CD4-positive, alpha-beta T cell (primary cell): Measurements from ENCODE around the gene FUBP1. TPM values are rescaled to one million over a fixed set of nuclear protein-coding genes. Genes with fewer than 3 reads are reported as not detected.
A peak's percentile ranks its signal among the peaks of the same experiment; 100 is the strongest.

ENCODE experiments used
- ATAC-seq: fragments of 200-7000 bp; cut with Tn5 transposase; one replicate; pipeline ENCODE4 v1.10.0; 2022; ENCODE audit warnings: mild to moderate bottlenecking; ENCODE audit not compliant: poor library complexity
- CTCF ChIA-PET: fragments of 350-600 bp; sonication (Branson Sonifier 250); formaldehyde crosslinking; loops from one replicate; lab custom pipeline; 2021; ENCODE audit warnings: antibody characterized with exemption, inconsistent platforms; lab: Charles Lee
- POLR2A ChIA-PET: fragments of 350-600 bp; sonication (Branson Sonifier 250); formaldehyde crosslinking; loops from one replicate; lab custom pipeline; 2021; ENCODE audit warnings: antibody characterized with exemption, inconsistent platforms; lab: Charles Lee
- DNase-seq, 14 experiments: peaks; one replicate each; pipeline ENCODE4 v3.0.0-alpha.2; 2013 to 2020; ENCODE audit warnings: mixed read lengths in 2 of 14
- H3K27ac ChIP-seq, 2 donors: one replicate each; pipeline versions ENCODE4 v1.5.1 to v1.7.0; 2013; ENCODE audit warnings: low read length in 2 of 2, low read depth in 1 of 2, mild to moderate bottlenecking in 1 of 2
- H3K27me3 ChIP-seq, 2 experiments: 1 replicate in 1 of 2; 2 replicates in 1 of 2; pipeline versions ENCODE4 v1.6.1 to v1.7.0; 2013; ENCODE audit warnings: low read length in 2 of 2, control low read depth in 1 of 2, mild to moderate bottlenecking in 1 of 2, moderate library complexity in 1 of 2; ENCODE audit not compliant: insufficient read depth in 2 of 2, control insufficient read depth in 1 of 2
- H3K36me3 ChIP-seq: one replicate; pipeline ENCODE4 v1.6.1; 2013; ENCODE audit warnings: low read length, control low read depth; ENCODE audit not compliant: insufficient read depth
- H3K4me1 ChIP-seq: one replicate; pipeline ENCODE4 v1.6.1; 2013; ENCODE audit warnings: low read length, control low read depth; ENCODE audit not compliant: insufficient read depth
- H3K4me3 ChIP-seq: one replicate; pipeline ENCODE4 v1.5.1; 2013; ENCODE audit warnings: mild to moderate bottlenecking, low read length, moderate library complexity
- H3K9me3 ChIP-seq, 2 experiments: 1 replicate in 1 of 2; 2 replicates in 1 of 2; pipeline versions ENCODE4 v1.6.1 to v1.7.0; 2013; ENCODE audit warnings: low read length in 2 of 2, mild to moderate bottlenecking in 2 of 2, control low read depth in 1 of 2, moderate library complexity in 1 of 2; ENCODE audit not compliant: control insufficient read depth in 1 of 2, insufficient read depth in 1 of 2
- H3K27ac Mint-ChIP-seq: one replicate; pipeline ENCODE4 v1.8.0; 2020; ENCODE audit warnings: mixed read lengths
- H3K27me3 Mint-ChIP-seq: one replicate; pipeline ENCODE4 v1.8.0; 2021; ENCODE audit warnings: mixed read lengths
- H3K36me3 Mint-ChIP-seq: one replicate; pipeline ENCODE4 v1.8.0; 2021; ENCODE audit warnings: low read depth, mixed read lengths
- H3K4me1 Mint-ChIP-seq: one replicate; pipeline ENCODE4 v1.8.0; 2021; ENCODE audit warnings: low read depth, mixed read lengths
- H3K4me3 Mint-ChIP-seq: one replicate; pipeline ENCODE4 v1.8.0; 2020; ENCODE audit warnings: mild to moderate bottlenecking, mixed read lengths
- H3K9me3 Mint-ChIP-seq: one replicate; pipeline ENCODE4 v1.8.0; 2020; ENCODE audit warnings: mixed read lengths
- intact Hi-C, 2 experiments: fragments of 100-400 bp; cut with DNase I in 1 of 2; cut with micrococcal nuclease in 1 of 2; formaldehyde crosslinking; loops; one replicate each; pipeline versions ENCODE4 v1.15.1 to v1.9.0; 2023 to 2025; cut with DNase I, micrococcal nuclease
- total RNA-seq, 174 experiments: library from RNA in 2 of 174; stranded (reverse) in 2 of 174; gene quantifications; one replicate each; pipeline ENCODE4 v1.2.3 and lab custom pipeline; 2021 to 2026
- TF ChIP-seq, protein P1 (sequence below): fragments of 200-600 bp; IDR thresholded peaks from one replicate; pipeline ENCODE4 v1.8.0; 2022; ENCODE audit warnings: antibody characterized with exemption, mild to moderate bottlenecking

FUBP1 gene
- total RNA-seq, 2 experiments from 2014 or later = 196 to 202 TPM

- H3K27me3 ChIP-seq = no peaks in the 10 kb centered on the region
- no peaks in the 10 kb centered on the region for H3K9me3 ChIP-seq
- CTCF ChIA-PET = no interaction called here
- ATAC-seq (no peak), DNase-seq (no peak)
- Mint-ChIP-seq H3K27ac (no peak overlapping the region), H3K4me3 (no peak overlapping the region), H3K36me3 (peaks cover 17% of the 10 kb centered on the region), H3K9me3 (no peaks in the 10 kb centered on the region), H3K27me3 (no peaks in the 10 kb centered on the region), H3K4me1 (peaks cover 48% of the 10 kb centered on the region)
- H3K36me3 ChIP-seq = peaks cover 8% of the 10 kb centered on the region
- POLR2A ChIA-PET = interaction anchor here (1.3 kb wide), 1 partner anchor 31 kb away, joined by 8 read pairs; the partner anchor contains the start of gene FUBP1
- intact Hi-C loops = loop anchor here in 1 of 2 experiments (5.0 to 10.0 kb wide), 4 partner anchors 42 to 1934 kb away; partner anchors contain the start of genes IFI44 and ST6GALNAC3
- TF ChIP-seq, protein P1, sequence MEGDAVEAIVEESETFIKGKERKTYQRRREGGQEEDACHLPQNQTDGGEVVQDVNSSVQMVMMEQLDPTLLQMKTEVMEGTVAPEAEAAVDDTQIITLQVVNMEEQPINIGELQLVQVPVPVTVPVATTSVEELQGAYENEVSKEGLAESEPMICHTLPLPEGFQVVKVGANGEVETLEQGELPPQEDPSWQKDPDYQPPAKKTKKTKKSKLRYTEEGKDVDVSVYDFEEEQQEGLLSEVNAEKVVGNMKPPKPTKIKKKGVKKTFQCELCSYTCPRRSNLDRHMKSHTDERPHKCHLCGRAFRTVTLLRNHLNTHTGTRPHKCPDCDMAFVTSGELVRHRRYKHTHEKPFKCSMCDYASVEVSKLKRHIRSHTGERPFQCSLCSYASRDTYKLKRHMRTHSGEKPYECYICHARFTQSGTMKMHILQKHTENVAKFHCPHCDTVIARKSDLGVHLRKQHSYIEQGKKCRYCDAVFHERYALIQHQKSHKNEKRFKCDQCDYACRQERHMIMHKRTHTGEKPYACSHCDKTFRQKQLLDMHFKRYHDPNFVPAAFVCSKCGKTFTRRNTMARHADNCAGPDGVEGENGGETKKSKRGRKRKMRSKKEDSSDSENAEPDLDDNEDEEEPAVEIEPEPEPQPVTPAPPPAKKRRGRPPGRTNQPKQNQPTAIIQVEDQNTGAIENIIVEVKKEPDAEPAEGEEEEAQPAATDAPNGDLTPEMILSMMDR = no peak
- H3K4me3 ChIP-seq = no peak overlapping the region
- H3K4me1 ChIP-seq = peaks cover 4% of the 10 kb centered on the region
- no peak overlapping the region for H3K27ac ChIP-seq
Observed at GRCh38 chr1:78009276-78009675, 30.4 kb upstream of the FUBP1 start.

GRCh38 chr1:78007677-78008341, 28.9 kb upstream of the FUBP1 start:
- CTCF ChIA-PET = no interaction called here
- TF ChIP-seq, protein P1 = no peak
- POLR2A ChIA-PET = interaction anchor here (9.3 kb wide), 1 partner anchor 29 kb away, joined by 419 read pairs; the partner anchor contains the start of gene FUBP1

GRCh38 chr1:78006521-78006920, 27.6 kb upstream of the FUBP1 start:
- no peaks in the 10 kb centered on the region for H3K27me3 ChIP-seq
- POLR2A ChIA-PET = interaction anchor here (1.1 to 9.3 kb wide), 3 partner anchors 12 to 38 kb away, joined by 3 to 419 read pairs (median 33); partner anchors contain the start of genes FUBP1 and GIPC2
- CTCF ChIA-PET = interaction anchor here (0.9 to 1.1 kb wide), 2 partner anchors 11 to 31 kb away, joined by 3 read pairs; no protein-coding TSS in a partner anchor
- Mint-ChIP-seq H3K4me1 (peaks cover 61% of the 10 kb centered on the region), H3K4me3 (peak overlapping the region; percentile 12), H3K27ac (peak overlapping the region; percentile 98), H3K36me3 (peaks cover 8% of the 10 kb centered on the region), H3K27me3 (no peaks in the 10 kb centered on the region), H3K9me3 (no peaks in the 10 kb centered on the region)
- DNase-seq (no peak), ATAC-seq (no peak)
- H3K9me3 ChIP-seq = no peaks in the 10 kb centered on the region
- TF ChIP-seq, protein P1 = no peak
- H3K4me3 ChIP-seq = no peak overlapping the region
- intact Hi-C loops = loop anchor here in 1 of 2 experiments (5.0 to 10.0 kb wide), 4 partner anchors 39 to 1932 kb away; partner anchors contain the start of genes IFI44 and ST6GALNAC3
- H3K27ac ChIP-seq = no peak overlapping the region
- no peaks in the 10 kb centered on the region for H3K36me3 ChIP-seq
- peaks cover 4% of the 10 kb centered on the region for H3K4me1 ChIP-seq

More at GRCh38 chr1:78007677-78008341, 28.9 kb upstream of the FUBP1 start:
- intact Hi-C loops = loop anchor here in 1 of 2 experiments (5.0 to 10.0 kb wide), 4 partner anchors 41 to 1933 kb away; partner anchors contain the start of genes IFI44 and ST6GALNAC3
- no peak overlapping the region for H3K27ac Mint-ChIP-seq
- peaks cover 4% of the 10 kb centered on the region for H3K4me1 ChIP-seq
- no peaks in the 10 kb centered on the region for H3K36me3 ChIP-seq
- H3K4me3 Mint-ChIP-seq = peak overlapping the region; percentile 22
- DNase-seq = no peak
- no peaks in the 10 kb centered on the region for H3K9me3 Mint-ChIP-seq
- H3K4me1 Mint-ChIP-seq = peaks cover 61% of the 10 kb centered on the region
- no peak for ATAC-seq
- peaks cover 8% of the 10 kb centered on the region for H3K36me3 Mint-ChIP-seq
- H3K27me3 ChIP-seq = no peaks in the 10 kb centered on the region
- H3K27me3 Mint-ChIP-seq = no peaks in the 10 kb centered on the region
- H3K27ac ChIP-seq = no peak overlapping the region
- H3K9me3 ChIP-seq = no peaks in the 10 kb centered on the region
- no peak overlapping the region for H3K4me3 ChIP-seq
